Thyroid gland (tissue), 4 donors: ENCODE data around the gene AP2A2. TPM values are rescaled to one million over a fixed set of nuclear protein-coding genes. Genes with fewer than 3 reads are reported as not detected.

Experiments
- DNase-seq, 2 donors: peaks; one replicate each; pipeline ENCODE4 v3.0.0-alpha.2; 2019
- H3K27ac ChIP-seq, 3 donors: fragments of 200-600 bp; sonication (generic); 1 replicate in 2 of 3; 2 replicates in 1 of 3; pipeline ENCODE4 v1.5.1; 2016 to 2019; ENCODE audit warnings: mild to moderate bottlenecking in 1 of 3, moderate library complexity in 1 of 3
- H3K27me3 ChIP-seq: fragments of 200-600 bp; sonication (generic); one replicate; pipeline ENCODE4 v1.5.1; 2019
- H3K36me3 ChIP-seq, 2 donors: fragments of 200-600 bp; sonication (generic); one replicate each; pipeline ENCODE4 v1.5.1; 2016 to 2019
- H3K4me1 ChIP-seq, 2 donors: fragments of 200-600 bp; sonication (generic); one replicate each; pipeline ENCODE4 v1.5.1; 2017 to 2019
- H3K4me3 ChIP-seq, 3 donors: fragments of 200-600 bp; sonication (generic); replicated peaks in 1 of 3; 1 replicate in 2 of 3; 2 replicates in 1 of 3; pipeline ENCODE4 v1.5.1; 2016; ENCODE audit warnings: mild to moderate bottlenecking in 1 of 3
- H3K9me3 ChIP-seq: fragments of 200-600 bp; sonication (generic); one replicate; pipeline ENCODE4 v1.5.1; 2017
- CTCF ChIP-seq, 6 experiments: fragments of 200-600 bp in 3 of 6; fragments of 450-650 bp in 3 of 6; sonication (generic) in 3 of 6; IDR thresholded peaks; one replicate each; pipeline ENCODE4 v1.5.1; 2016 to 2019; ENCODE audit warnings: antibody characterized with exemption in 6 of 6, mild to moderate bottlenecking in 2 of 6, inconsistent platforms in 1 of 6, moderate library complexity in 1 of 6
- POLR2A ChIP-seq, 2 donors: fragments of 450-650 bp; IDR thresholded peaks; one replicate each; pipeline ENCODE4 v1.6.1; 2017; ENCODE audit warnings: antibody characterized with exemption in 2 of 2, mild to moderate bottlenecking in 2 of 2, moderate library complexity in 1 of 2
- WGBS, 2 donors: methylation state at CpG; one replicate each; pipeline ENCODE4 v1.1.5; 2017; 5-methylcytosine and 5-hydroxymethylcytosine counted together
- intact Hi-C: fragments of 100-400 bp; cut with DNase I; formaldehyde crosslinking; loops from one replicate; pipeline ENCODE4 v1.15.1; 2023
- total RNA-seq, 4 donors: library from RNA; depleted of rRNA; stranded (reverse); fragments of >200 nt; gene quantifications; one replicate each; pipeline ENCODE4 v1.2.3, GENCODE V29; 2016

Gene AP2A2
- total RNA-seq, 4 donors from 2014 or later = 37.2 to 67.3 (median 54.1) TPM

GRCh38 chr11:926341-926916, 759 bp downstream of the AP2A2 start:
- Histone ChIP-seq H3K4me1 (peaks cover 8 to 23% of the 10 kb centered on the region in 2 donors), H3K4me3 (peak overlapping the region; percentile 34 to 84 (median 48)), H3K27ac (peak overlapping the region; percentile 72 to 89 (median 84)), H3K36me3 (no peaks in the 10 kb centered on the region), H3K27me3 (no peaks in the 10 kb centered on the region), H3K9me3 (no peaks in the 10 kb centered on the region)
- DNase-seq = peak; percentile 30 to 37
- TF ChIP-seq CTCF (IDR thresholded peaks at IDR 0.05) (no peak), POLR2A (IDR thresholded peaks at IDR 0.05) (no peak)
- intact Hi-C loops = loop anchor here (10.0 kb wide), 1 partner anchor 58 kb away; no protein-coding TSS in a partner anchor
- 2 to 3% methylated on average over 8 to 23 of the region's 26 CpGs for WGBS, 2 donors

- no peaks in the 10 kb centered on the region for H3K36me3 ChIP-seq
- no peaks in the 10 kb centered on the region for H3K9me3 ChIP-seq
- H3K4me1 ChIP-seq = peaks cover 8 to 37% of the 10 kb centered on the region in 2 donors
- intact Hi-C loops = loop anchor here (10.0 kb wide), 1 partner anchor 57 kb away; no protein-coding TSS in a partner anchor
- no peak overlapping the region for H3K27ac ChIP-seq
- TF ChIP-seq POLR2A (IDR thresholded peaks at IDR 0.05) = no peak
- no peak for TF ChIP-seq CTCF (IDR thresholded peaks at IDR 0.05)
- WGBS, 2 donors = 74 to 85% methylated on average over 7 of the region's 7 CpGs
- no peak overlapping the region for H3K4me3 ChIP-seq
- no peak for DNase-seq
- H3K27me3 ChIP-seq = no peaks in the 10 kb centered on the region
Observed at GRCh38 chr11:927871-928270, 2.2 kb downstream of the AP2A2 start.

GRCh38 chr11:928786-929185, 3.1 kb downstream of the AP2A2 start:
- WGBS, 2 donors = 83 to 89% methylated on average over 8 of the region's 8 CpGs
- peaks cover 8 to 46% of the 10 kb centered on the region in 2 donors for H3K4me1 ChIP-seq
- no peak overlapping the region for H3K27ac ChIP-seq
- H3K27me3 ChIP-seq = no peaks in the 10 kb centered on the region
- no peak for DNase-seq
- H3K36me3 ChIP-seq = no peaks in the 10 kb centered on the region
- TF ChIP-seq POLR2A (IDR thresholded peaks at IDR 0.05) (no peak), CTCF (IDR thresholded peaks at IDR 0.05) (no peak)
- intact Hi-C loops = loop anchor here (10.0 kb wide), 1 partner anchor 56 kb away; no protein-coding TSS in a partner anchor
- no peaks in the 10 kb centered on the region for H3K9me3 ChIP-seq
- H3K4me3 ChIP-seq = no peak overlapping the region

GRCh38 chr11:929405-929804, 3.7 kb downstream of the AP2A2 start:
- no peaks in the 10 kb centered on the region for H3K36me3 ChIP-seq
- no peak overlapping the region for H3K4me3 ChIP-seq
- no peaks in the 10 kb centered on the region for H3K27me3 ChIP-seq
- no peak overlapping the region for H3K27ac ChIP-seq
- H3K9me3 ChIP-seq = no peaks in the 10 kb centered on the region
- no peak for DNase-seq
- H3K4me1 ChIP-seq = peaks cover 8 to 52% of the 10 kb centered on the region in 2 donors
- intact Hi-C loops = loop anchor here (10.0 kb wide), 1 partner anchor 55 kb away; no protein-coding TSS in a partner anchor
- 98% methylated on average over 10 to 11 of the region's 11 CpGs for WGBS, 2 donors
- TF ChIP-seq CTCF (IDR thresholded peaks at IDR 0.05) = no peak
- no peak for TF ChIP-seq POLR2A (IDR thresholded peaks at IDR 0.05)

GRCh38 chr11:931385-931784, 5.7 kb downstream of the AP2A2 start:
- WGBS, 2 donors = 63 to 74% methylated on average over 3 of the region's 3 CpGs
- no peaks in the 10 kb centered on the region for H3K9me3 ChIP-seq
- intact Hi-C loops = no loop called here
- peaks cover 8 to 48% of the 10 kb centered on the region in 2 donors for H3K4me1 ChIP-seq
- no peaks in the 10 kb centered on the region for H3K27me3 ChIP-seq
- TF ChIP-seq POLR2A (IDR thresholded peaks at IDR 0.05) (no peak), CTCF (IDR thresholded peaks at IDR 0.05) (no peak)
- no peak overlapping the region for H3K4me3 ChIP-seq
- H3K27ac ChIP-seq = peak overlapping the region in 1 of 3 donors; percentile 3
- DNase-seq = no peak
- no peaks in the 10 kb centered on the region for H3K36me3 ChIP-seq
